Activated CD4-positive, alpha-beta T cell treated with anti-CD3 and anti-CD28 coated beads for 36 hours (primary cell): ENCODE measurements around the gene RGS3. TPM values are rescaled to one million over a fixed set of nuclear protein-coding genes. Genes with fewer than 3 reads are reported as not detected.
A peak's percentile ranks its signal among the peaks of the same experiment; 100 is the strongest.

Experiments
- ATAC-seq: fragments of 200-7000 bp; cut with Tn5 transposase; one replicate; pipeline ENCODE4 v1.10.0; 2021; ENCODE audit warnings: mild to moderate bottlenecking, moderate library complexity
- CTCF ChIA-PET: fragments of 350-600 bp; sonication (Branson Sonifier 250); formaldehyde crosslinking; loops from one replicate; lab custom pipeline; 2021; ENCODE audit warnings: antibody characterized with exemption; lab: Charles Lee
- POLR2A ChIA-PET: fragments of 350-600 bp; sonication (Branson Sonifier 250); formaldehyde crosslinking; loops from one replicate; lab custom pipeline; 2021; ENCODE audit warnings: antibody characterized with exemption, inconsistent platforms; lab: Charles Lee
- DNase-seq: peaks from one replicate; pipeline ENCODE4 v3.0.0-alpha.2; 2020
- H3K27ac Mint-ChIP-seq: one replicate; pipeline ENCODE4 v1.8.0; 2021; ENCODE audit warnings: mixed read lengths
- H3K27me3 Mint-ChIP-seq: one replicate; pipeline ENCODE4 v1.8.0; 2021; ENCODE audit warnings: mixed read lengths
- H3K36me3 Mint-ChIP-seq: one replicate; pipeline ENCODE4 v1.8.0; 2021; ENCODE audit warnings: low read depth, mixed read lengths
- H3K4me1 Mint-ChIP-seq: one replicate; pipeline ENCODE4 v1.8.0; 2021; ENCODE audit warnings: mixed read lengths
- H3K4me3 Mint-ChIP-seq: one replicate; pipeline ENCODE4 v1.8.0; 2021; ENCODE audit warnings: mild to moderate bottlenecking, moderate library complexity, mixed read lengths
- H3K9me3 Mint-ChIP-seq: one replicate; pipeline ENCODE4 v1.8.0; 2021; ENCODE audit warnings: low read depth, mixed read lengths
- intact Hi-C, 2 experiments: fragments of 100-400 bp; cut with DNase I in 1 of 2; cut with micrococcal nuclease in 1 of 2; formaldehyde crosslinking; loops; one replicate each; pipeline versions ENCODE4 v1.14.2 to v1.15.1; 2022 to 2024; cut with DNase I, micrococcal nuclease
- total RNA-seq, 2 experiments: library from RNA; stranded (reverse); gene quantifications; one replicate each; pipeline ENCODE4 v1.2.3, GENCODE V29; 2021

Gene RGS3
- total RNA-seq, 2 experiments from 2014 or later: 55.9 to 62.2 TPM

DNA sequence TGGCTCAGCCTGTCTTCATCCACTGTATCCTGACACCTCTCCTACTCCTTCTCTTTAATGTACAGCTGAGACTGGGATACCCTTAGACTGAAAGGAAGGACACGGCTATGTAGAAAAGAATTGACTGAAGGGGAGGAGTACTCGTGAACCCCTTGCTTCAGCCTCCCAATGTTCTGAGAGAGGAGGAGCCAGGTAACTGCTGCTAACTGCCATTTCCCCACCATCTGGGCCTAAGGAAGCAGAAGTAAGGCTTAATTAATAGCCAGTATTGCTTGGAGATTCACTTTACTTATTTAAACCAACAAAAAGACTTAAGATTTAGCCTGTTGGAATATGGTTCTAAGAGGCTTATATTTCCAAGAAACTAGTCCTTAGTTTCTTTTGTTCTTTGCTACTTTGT lies 18.8 kb upstream of the RGS3 start:
- CTCF ChIA-PET: interaction anchor here (0.8 to 5.4 kb wide), 8 partner anchors 10 to 222 kb away, joined by 3 to 138 read pairs (median 7); no protein-coding TSS in a partner anchor
- POLR2A ChIA-PET: no interaction called here
- intact Hi-C loops: loop anchor here in 1 of 2 experiments (5.0 kb wide), 1 partner anchor 73 kb away; no protein-coding TSS in a partner anchor
- H3K27ac Mint-ChIP-seq: no peak overlapping the region
- no peaks in the 10 kb centered on the region for H3K27me3 Mint-ChIP-seq
- ATAC-seq (no peak), DNase-seq (no peak)
- H3K4me1 Mint-ChIP-seq: peaks cover 3% of the 10 kb centered on the region
- no peak overlapping the region for H3K4me3 Mint-ChIP-seq
- no peaks in the 10 kb centered on the region for H3K9me3 Mint-ChIP-seq
- H3K36me3 Mint-ChIP-seq: no peaks in the 10 kb centered on the region

GRCh38 chr9:113446323-113446740 lies 17.2 kb upstream of the RGS3 start:
- no peak overlapping the region for H3K4me3 Mint-ChIP-seq
- H3K9me3 Mint-ChIP-seq: no peaks in the 10 kb centered on the region
- no peaks in the 10 kb centered on the region for H3K36me3 Mint-ChIP-seq
- peak; percentile 28 for DNase-seq
- ChIA-PET POLR2A (no interaction called here), CTCF (interaction anchor here (0.6 to 5.4 kb wide), 33 partner anchors 9 to 238 kb away, joined by 3 to 138 read pairs (median 4); partner anchors contain the start of gene CDC26)
- intact Hi-C loops: loop anchor here (2.0 to 5.0 kb wide), 5 partner anchors 71 to 212 kb away; no protein-coding TSS in a partner anchor
- H3K27me3 Mint-ChIP-seq: no peaks in the 10 kb centered on the region
- peak; percentile 47 for ATAC-seq
- no peak overlapping the region for H3K27ac Mint-ChIP-seq
- H3K4me1 Mint-ChIP-seq: peaks cover 3% of the 10 kb centered on the region

GRCh38 chr9:113449376-113449775 lies 14.2 kb upstream of the RGS3 start:
- Mint-ChIP-seq H3K9me3 (no peaks in the 10 kb centered on the region), H3K27ac (no peak overlapping the region), H3K27me3 (no peaks in the 10 kb centered on the region), H3K4me3 (no peak overlapping the region), H3K36me3 (no peaks in the 10 kb centered on the region), H3K4me1 (peaks cover 3% of the 10 kb centered on the region)
- ChIA-PET CTCF (no interaction called here), POLR2A (no interaction called here)
- DNase-seq: no peak
- intact Hi-C loops: loop anchor here in 1 of 2 experiments (5.0 kb wide), 1 partner anchor 68 kb away; no protein-coding TSS in a partner anchor
- no peak for ATAC-seq

GRCh38 chr9:113452113-113452605 lies 11.4 kb upstream of the RGS3 start:
- Mint-ChIP-seq H3K4me3 (no peak overlapping the region), H3K9me3 (no peaks in the 10 kb centered on the region), H3K27ac (no peak overlapping the region), H3K4me1 (peaks cover 7% of the 10 kb centered on the region), H3K27me3 (no peaks in the 10 kb centered on the region), H3K36me3 (no peaks in the 10 kb centered on the region)
- ChIA-PET CTCF (interaction anchor here (0.6 to 1.5 kb wide), 7 partner anchors 15 to 230 kb away, joined by 3 to 6 read pairs (median 3); no protein-coding TSS in a partner anchor), POLR2A (no interaction called here)
- intact Hi-C loops: no loop called here
- ATAC-seq (peak; percentile 19), DNase-seq (no peak)

- H3K27me3 Mint-ChIP-seq: no peaks in the 10 kb centered on the region
- peaks cover 7% of the 10 kb centered on the region for H3K4me1 Mint-ChIP-seq
- no peaks in the 10 kb centered on the region for H3K36me3 Mint-ChIP-seq
- no peak overlapping the region for H3K27ac Mint-ChIP-seq
- ATAC-seq (peak; percentile 42), DNase-seq (peak; percentile 19)
- POLR2A ChIA-PET: interaction anchor here (0.6 kb wide), 1 partner anchor 45 kb away, joined by 3 read pairs; the partner anchor contains the start of genes C9orf43 and POLE3
- H3K4me3 Mint-ChIP-seq: no peak overlapping the region
- intact Hi-C loops: no loop called here
- H3K9me3 Mint-ChIP-seq: no peaks in the 10 kb centered on the region
- CTCF ChIA-PET: interaction anchor here (0.6 to 2.6 kb wide), 8 partner anchors 9 to 812 kb away, joined by 4 to 11 read pairs (median 6); no protein-coding TSS in a partner anchor
These were observed 8.4 kb upstream of the RGS3 start for GRCh38 chr9:113454914-113455761.

- ChIA-PET CTCF (interaction anchor here (0.6 to 2.6 kb wide), 4 partner anchors 10 to 658 kb away, joined by 3 to 11 read pairs (median 10); no protein-coding TSS in a partner anchor), POLR2A (no interaction called here)
- Mint-ChIP-seq H3K36me3 (no peaks in the 10 kb centered on the region), H3K27me3 (no peaks in the 10 kb centered on the region), H3K4me1 (peaks cover 7% of the 10 kb centered on the region), H3K9me3 (no peaks in the 10 kb centered on the region), H3K27ac (no peak overlapping the region), H3K4me3 (no peak overlapping the region)
- intact Hi-C loops: no loop called here
- no peak for DNase-seq
- no peak for ATAC-seq
These were observed 7.3 kb upstream of the RGS3 start for GRCh38 chr9:113456235-113456634.

DNA sequence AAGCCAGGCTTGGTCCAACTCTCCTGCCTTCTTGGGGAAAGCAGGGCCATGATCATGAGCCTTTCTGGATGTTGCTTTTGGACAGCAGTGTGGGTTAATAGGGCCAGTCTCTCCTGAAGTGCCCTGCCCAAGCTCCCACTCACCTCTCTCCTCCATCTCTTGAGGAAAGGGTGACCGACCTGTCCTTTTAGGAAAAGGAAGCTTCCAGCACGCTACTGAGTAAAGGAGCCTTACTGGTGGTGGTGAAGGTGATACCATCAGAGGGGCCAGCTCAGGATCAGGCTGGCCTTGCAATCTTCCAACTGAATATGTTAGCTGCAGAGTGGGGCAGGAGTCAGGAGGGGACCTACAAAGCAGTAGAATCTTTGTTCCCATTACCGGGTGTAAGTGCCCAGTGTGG lies 2.2 kb upstream of the RGS3 start:
- Mint-ChIP-seq H3K36me3 (no peaks in the 10 kb centered on the region), H3K27ac (no peak overlapping the region), H3K4me3 (no peak overlapping the region), H3K9me3 (no peaks in the 10 kb centered on the region), H3K27me3 (no peaks in the 10 kb centered on the region), H3K4me1 (no peaks in the 10 kb centered on the region)
- ATAC-seq: no peak
- intact Hi-C loops: no loop called here
- DNase-seq: no peak
- POLR2A ChIA-PET: no interaction called here
- CTCF ChIA-PET: interaction anchor here (0.8 to 1.2 kb wide), 2 partner anchors 16 to 130 kb away, joined by 3 to 4 read pairs; no protein-coding TSS in a partner anchor

- ATAC-seq (no peak), DNase-seq (no peak)
- no peak overlapping the region for H3K4me3 Mint-ChIP-seq
- intact Hi-C loops: no loop called here
- no peaks in the 10 kb centered on the region for H3K27me3 Mint-ChIP-seq
- no peaks in the 10 kb centered on the region for H3K36me3 Mint-ChIP-seq
- no peak overlapping the region for H3K27ac Mint-ChIP-seq
- no peaks in the 10 kb centered on the region for H3K9me3 Mint-ChIP-seq
- CTCF ChIA-PET: interaction anchor here (0.8 kb wide), 1 partner anchor 8 kb away, joined by 4 read pairs; no protein-coding TSS in a partner anchor
- H3K4me1 Mint-ChIP-seq: no peaks in the 10 kb centered on the region
- POLR2A ChIA-PET: no interaction called here
These were observed 1.6 kb upstream of the RGS3 start for GRCh38 chr9:113461943-113462342.

DNA sequence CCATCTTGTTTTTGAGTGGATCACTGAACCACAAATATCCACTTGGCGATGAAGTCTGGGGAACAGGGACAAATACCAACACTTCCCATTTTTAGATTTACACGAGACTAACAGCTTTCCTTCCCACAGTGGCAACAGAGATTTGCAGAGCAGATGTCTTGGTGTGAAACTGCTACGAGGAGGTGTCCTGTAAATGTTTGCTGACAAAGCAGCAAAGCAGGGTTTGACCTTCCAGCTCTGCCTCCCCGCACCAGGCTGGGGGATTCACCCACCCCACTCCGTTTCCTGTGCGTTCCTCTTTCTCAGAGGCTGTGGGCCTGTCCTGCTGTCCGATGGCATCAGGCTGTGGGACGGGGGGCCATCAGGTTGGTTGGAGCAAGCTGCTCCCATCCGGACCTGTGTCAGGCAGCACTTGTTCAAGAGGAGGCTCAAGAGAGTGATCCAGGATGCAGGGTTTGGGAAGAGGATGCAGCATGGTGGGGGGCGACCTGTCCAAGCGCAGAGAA lies 693 bp upstream of the RGS3 start:
- Mint-ChIP-seq H3K4me1 (no peaks in the 10 kb centered on the region), H3K27ac (no peak overlapping the region), H3K36me3 (no peaks in the 10 kb centered on the region), H3K4me3 (no peak overlapping the region), H3K9me3 (peaks cover 4% of the 10 kb centered on the region), H3K27me3 (no peaks in the 10 kb centered on the region)
- ATAC-seq (no peak), DNase-seq (no peak)
- intact Hi-C loops: no loop called here
- ChIA-PET CTCF (interaction anchor here (0.8 kb wide), 1 partner anchor 8 kb away, joined by 4 read pairs; no protein-coding TSS in a partner anchor), POLR2A (no interaction called here)

DNA sequence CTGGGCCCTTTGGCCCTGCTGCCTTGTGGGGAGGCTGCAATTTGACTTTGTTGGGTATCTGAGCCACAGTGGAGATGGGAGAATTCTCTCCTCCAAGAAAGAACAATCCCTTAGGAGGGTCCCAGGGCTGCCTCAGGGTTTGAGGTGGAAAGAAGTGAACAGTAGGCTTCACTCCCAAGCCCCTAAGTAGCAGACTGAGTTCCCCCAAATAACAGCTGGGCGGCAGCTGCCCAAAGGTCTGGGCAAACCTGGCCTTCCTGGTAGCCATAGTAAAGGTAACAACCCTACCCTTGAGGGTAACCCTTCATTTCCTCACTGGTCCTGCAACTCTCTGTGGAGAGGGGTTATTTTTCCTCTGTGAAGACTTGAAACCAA lies 746 bp downstream of the RGS3 start:
- CTCF ChIA-PET: interaction anchor here (3.0 kb wide), 1 partner anchor 18 kb away, joined by 7 read pairs; no protein-coding TSS in a partner anchor
- Mint-ChIP-seq H3K9me3 (peaks cover 4% of the 10 kb centered on the region), H3K4me3 (no peak overlapping the region), H3K36me3 (no peaks in the 10 kb centered on the region), H3K4me1 (no peaks in the 10 kb centered on the region), H3K27ac (no peak overlapping the region), H3K27me3 (no peaks in the 10 kb centered on the region)
- DNase-seq: no peak
- intact Hi-C loops: no loop called here
- POLR2A ChIA-PET: no interaction called here
- no peak for ATAC-seq

DNA sequence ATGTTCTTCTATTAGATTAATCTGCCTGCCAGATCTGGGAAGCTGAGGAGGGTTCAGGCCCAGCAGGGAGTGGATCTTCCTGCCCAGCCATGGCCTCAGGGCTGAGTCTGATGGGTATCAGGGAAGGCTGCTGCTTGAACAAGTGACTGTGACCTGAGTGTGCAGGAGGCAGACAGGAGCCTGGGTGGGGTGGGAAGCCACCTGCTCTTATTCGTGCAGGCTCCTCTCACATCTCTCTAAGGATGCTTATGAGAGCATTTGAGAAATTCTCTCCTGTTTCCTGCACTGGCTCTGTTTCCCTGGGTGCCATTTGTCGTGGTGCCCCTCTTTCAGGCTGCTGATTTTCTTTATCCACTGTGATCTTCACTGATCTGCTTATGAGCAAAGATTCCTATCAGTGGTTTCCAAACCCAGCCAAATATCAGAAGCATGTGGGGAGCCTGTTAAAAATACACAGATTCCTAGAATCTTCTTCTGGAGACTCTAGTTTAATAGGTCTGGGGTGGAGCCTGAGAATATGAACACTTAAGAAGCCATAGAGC lies 2.1 kb downstream of the RGS3 start:
- no peaks in the 10 kb centered on the region for H3K27me3 Mint-ChIP-seq
- H3K4me3 Mint-ChIP-seq: no peak overlapping the region
- H3K4me1 Mint-ChIP-seq: no peaks in the 10 kb centered on the region
- DNase-seq (no peak), ATAC-seq (no peak)
- intact Hi-C loops: no loop called here
- H3K27ac Mint-ChIP-seq: no peak overlapping the region
- no peaks in the 10 kb centered on the region for H3K36me3 Mint-ChIP-seq
- ChIA-PET POLR2A (interaction anchor here (0.6 kb wide), 1 partner anchor 58 kb away, joined by 6 read pairs; no protein-coding TSS in a partner anchor), CTCF (interaction anchor here (3.0 kb wide), 1 partner anchor 19 kb away, joined by 7 read pairs; no protein-coding TSS in a partner anchor)
- H3K9me3 Mint-ChIP-seq: peaks cover 4% of the 10 kb centered on the region
